ENCODE measurements around the gene TBCE.

The TBCE gene

GRCh38 chr1:235470741-235471439 is 103.7 kb downstream of the TBCE start:
- DNase-seq = no peak
- CTCF ChIA-PET = no interaction called here
- POLR2A ChIA-PET = no interaction called here
- WGBS (ENCODE audit: insufficient coverage) = 100% methylated on average over 3 of the region's 6 CpGs
- H3K27ac ChIP-seq (ENCODE audit: insufficient read depth in 1 of 2, low read depth in 1 of 2, low read length in 2 of 2, poor library complexity in 1 of 2, severe bottlenecking in 2 of 2) = no peak overlapping the region
- no peaks in the 10 kb centered on the region for H3K27me3 ChIP-seq (replicated peaks in 2 of 5; ENCODE audit: control insufficient read depth in 4 of 5, insufficient read depth in 5 of 5, low read length in 4 of 5)
- H3K4me1 ChIP-seq (ENCODE audit: control extremely low read depth in 1 of 4, control insufficient read depth in 4 of 4, insufficient read depth in 4 of 4, low read length in 3 of 4) = no peaks in the 10 kb centered on the region
- H3K9me3 ChIP-seq (ENCODE audit: control extremely low read depth in 1 of 5, control insufficient read depth in 4 of 5, insufficient read depth in 2 of 5, low read depth in 1 of 5, low read length in 4 of 5) = no peaks in the 10 kb centered on the region
- peaks cover 0 to 15% (median 3%) of the 10 kb centered on the region in 4 experiments for H3K36me3 ChIP-seq (ENCODE audit: control insufficient read depth in 4 of 4, insufficient read depth in 4 of 4, low read length in 3 of 4)
- no peak overlapping the region for H3K4me3 ChIP-seq (ENCODE audit: control insufficient read depth in 1 of 7, extremely low read depth in 1 of 7, insufficient read depth in 4 of 7, low read depth in 2 of 7, low read length in 6 of 7)

- WGBS (ENCODE audit: insufficient coverage) = 100% methylated on average over 1 of the region's 1 CpG
- ChIA-PET CTCF (no interaction called here), POLR2A (no interaction called here)
- no peaks in the 10 kb centered on the region for H3K27me3 ChIP-seq (replicated peaks in 2 of 5; ENCODE audit: control insufficient read depth in 4 of 5, insufficient read depth in 5 of 5, low read length in 4 of 5)
- no peaks in the 10 kb centered on the region for H3K9me3 ChIP-seq (ENCODE audit: control extremely low read depth in 1 of 5, control insufficient read depth in 4 of 5, insufficient read depth in 2 of 5, low read depth in 1 of 5, low read length in 4 of 5)
- no peaks in the 10 kb centered on the region for H3K4me1 ChIP-seq (ENCODE audit: control extremely low read depth in 1 of 4, control insufficient read depth in 4 of 4, insufficient read depth in 4 of 4, low read length in 3 of 4)
- no peak for DNase-seq
- H3K27ac ChIP-seq (ENCODE audit: insufficient read depth in 1 of 2, low read depth in 1 of 2, low read length in 2 of 2, poor library complexity in 1 of 2, severe bottlenecking in 2 of 2) = no peak overlapping the region
- no peak overlapping the region for H3K4me3 ChIP-seq (ENCODE audit: control insufficient read depth in 1 of 7, extremely low read depth in 1 of 7, insufficient read depth in 4 of 7, low read depth in 2 of 7, low read length in 6 of 7)
- H3K36me3 ChIP-seq (ENCODE audit: control insufficient read depth in 4 of 4, insufficient read depth in 4 of 4, low read length in 3 of 4) = peaks cover 3 to 27% (median 7%) of the 10 kb centered on the region in 4 experiments
These were observed 106.6 kb downstream of the TBCE start for GRCh38 chr1:235473806-235474205.

- no peak for DNase-seq
- H3K27me3 ChIP-seq (replicated peaks in 2 of 5; ENCODE audit: control insufficient read depth in 4 of 5, insufficient read depth in 5 of 5, low read length in 4 of 5) = no peaks in the 10 kb centered on the region
- no peaks in the 10 kb centered on the region for H3K4me1 ChIP-seq (ENCODE audit: control extremely low read depth in 1 of 4, control insufficient read depth in 4 of 4, insufficient read depth in 4 of 4, low read length in 3 of 4)
- WGBS (ENCODE audit: insufficient coverage) = 100% methylated on average over 3 of the region's 5 CpGs
- ChIA-PET POLR2A (no interaction called here), CTCF (no interaction called here)
- H3K27ac ChIP-seq (ENCODE audit: insufficient read depth in 1 of 2, low read depth in 1 of 2, low read length in 2 of 2, poor library complexity in 1 of 2, severe bottlenecking in 2 of 2) = no peak overlapping the region
- H3K4me3 ChIP-seq (ENCODE audit: control insufficient read depth in 1 of 7, extremely low read depth in 1 of 7, insufficient read depth in 4 of 7, low read depth in 2 of 7, low read length in 6 of 7) = no peak overlapping the region
- H3K36me3 ChIP-seq (ENCODE audit: control insufficient read depth in 4 of 4, insufficient read depth in 4 of 4, low read length in 3 of 4) = peaks cover 15 to 46% (median 34%) of the 10 kb centered on the region in 4 experiments
- H3K9me3 ChIP-seq (ENCODE audit: control extremely low read depth in 1 of 5, control insufficient read depth in 4 of 5, insufficient read depth in 2 of 5, low read depth in 1 of 5, low read length in 4 of 5) = peaks cover 0 to 17% (median 5%) of the 10 kb centered on the region in 5 experiments
These were observed 115.9 kb downstream of the TBCE start for GRCh38 chr1:235483090-235483489.

- DNase-seq = no peak
- Histone ChIP-seq H3K4me3 (ENCODE audit: control insufficient read depth in 1 of 7, extremely low read depth in 1 of 7, insufficient read depth in 4 of 7, low read depth in 2 of 7, low read length in 6 of 7) (no peak overlapping the region), H3K9me3 (ENCODE audit: control extremely low read depth in 1 of 5, control insufficient read depth in 4 of 5, insufficient read depth in 2 of 5, low read depth in 1 of 5, low read length in 4 of 5) (peaks cover 0 to 17% (median 5%) of the 10 kb centered on the region in 5 experiments), H3K27ac (ENCODE audit: insufficient read depth in 1 of 2, low read depth in 1 of 2, low read length in 2 of 2, poor library complexity in 1 of 2, severe bottlenecking in 2 of 2) (no peak overlapping the region), H3K36me3 (ENCODE audit: control insufficient read depth in 4 of 4, insufficient read depth in 4 of 4, low read length in 3 of 4) (peaks cover 14 to 31% (median 23%) of the 10 kb centered on the region in 4 experiments), H3K4me1 (ENCODE audit: control extremely low read depth in 1 of 4, control insufficient read depth in 4 of 4, insufficient read depth in 4 of 4, low read length in 3 of 4) (no peaks in the 10 kb centered on the region), H3K27me3 (replicated peaks in 2 of 5; ENCODE audit: control insufficient read depth in 4 of 5, insufficient read depth in 5 of 5, low read length in 4 of 5) (no peaks in the 10 kb centered on the region)
- POLR2A ChIA-PET = interaction anchor here (0.7 kb wide), 1 partner anchor 882 kb away, joined by 3 read pairs; no protein-coding TSS in a partner anchor
- CTCF ChIA-PET = no interaction called here
- 100% methylated on average over 1 of the region's 2 CpGs for WGBS (ENCODE audit: insufficient coverage)
These were observed 118.3 kb downstream of the TBCE start for GRCh38 chr1:235485558-235485957.

- H3K27me3 ChIP-seq (replicated peaks in 2 of 5; ENCODE audit: control insufficient read depth in 4 of 5, insufficient read depth in 5 of 5, low read length in 4 of 5) = no peaks in the 10 kb centered on the region
- peaks cover 13 to 28% (median 22%) of the 10 kb centered on the region in 4 experiments for H3K36me3 ChIP-seq (ENCODE audit: control insufficient read depth in 4 of 4, insufficient read depth in 4 of 4, low read length in 3 of 4)
- H3K4me1 ChIP-seq (ENCODE audit: control extremely low read depth in 1 of 4, control insufficient read depth in 4 of 4, insufficient read depth in 4 of 4, low read length in 3 of 4) = no peaks in the 10 kb centered on the region
- ChIA-PET POLR2A (no interaction called here), CTCF (no interaction called here)
- H3K4me3 ChIP-seq (ENCODE audit: control insufficient read depth in 1 of 7, extremely low read depth in 1 of 7, insufficient read depth in 4 of 7, low read depth in 2 of 7, low read length in 6 of 7) = no peak overlapping the region
- H3K27ac ChIP-seq (ENCODE audit: insufficient read depth in 1 of 2, low read depth in 1 of 2, low read length in 2 of 2, poor library complexity in 1 of 2, severe bottlenecking in 2 of 2) = no peak overlapping the region
- DNase-seq = no peak
- 100% methylated on average over 2 of the region's 5 CpGs for WGBS (ENCODE audit: insufficient coverage)
- peaks cover 0 to 17% (median 5%) of the 10 kb centered on the region in 5 experiments for H3K9me3 ChIP-seq (ENCODE audit: control extremely low read depth in 1 of 5, control insufficient read depth in 4 of 5, insufficient read depth in 2 of 5, low read depth in 1 of 5, low read length in 4 of 5)
These were observed 119.1 kb downstream of the TBCE start for GRCh38 chr1:235486321-235486720.

- CTCF ChIA-PET = no interaction called here
- Histone ChIP-seq H3K27ac (ENCODE audit: insufficient read depth in 1 of 2, low read depth in 1 of 2, low read length in 2 of 2, poor library complexity in 1 of 2, severe bottlenecking in 2 of 2) (no peak overlapping the region), H3K36me3 (ENCODE audit: control insufficient read depth in 4 of 4, insufficient read depth in 4 of 4, low read length in 3 of 4) (peaks cover 15 to 31% (median 18%) of the 10 kb centered on the region in 4 experiments), H3K9me3 (ENCODE audit: control extremely low read depth in 1 of 5, control insufficient read depth in 4 of 5, insufficient read depth in 2 of 5, low read depth in 1 of 5, low read length in 4 of 5) (no peaks in the 10 kb centered on the region), H3K4me1 (ENCODE audit: control extremely low read depth in 1 of 4, control insufficient read depth in 4 of 4, insufficient read depth in 4 of 4, low read length in 3 of 4) (no peaks in the 10 kb centered on the region), H3K4me3 (ENCODE audit: control insufficient read depth in 1 of 7, extremely low read depth in 1 of 7, insufficient read depth in 4 of 7, low read depth in 2 of 7, low read length in 6 of 7) (no peak overlapping the region), H3K27me3 (replicated peaks in 2 of 5; ENCODE audit: control insufficient read depth in 4 of 5, insufficient read depth in 5 of 5, low read length in 4 of 5) (no peaks in the 10 kb centered on the region)
- DNase-seq = no peak
- POLR2A ChIA-PET = no interaction called here
- WGBS (ENCODE audit: insufficient coverage) = 100% methylated on average over 1 of the region's 3 CpGs
These were observed 124.4 kb downstream of the TBCE start for GRCh38 chr1:235491644-235492043.

GRCh38 chr1:235494531-235494930 is 127.3 kb downstream of the TBCE start:
- Histone ChIP-seq H3K4me1 (ENCODE audit: control extremely low read depth in 1 of 4, control insufficient read depth in 4 of 4, insufficient read depth in 4 of 4, low read length in 3 of 4) (no peaks in the 10 kb centered on the region), H3K9me3 (ENCODE audit: control extremely low read depth in 1 of 5, control insufficient read depth in 4 of 5, insufficient read depth in 2 of 5, low read depth in 1 of 5, low read length in 4 of 5) (no peaks in the 10 kb centered on the region), H3K36me3 (ENCODE audit: control insufficient read depth in 4 of 4, insufficient read depth in 4 of 4, low read length in 3 of 4) (peaks cover 10 to 27% (median 14%) of the 10 kb centered on the region in 4 experiments), H3K27me3 (replicated peaks in 2 of 5; ENCODE audit: control insufficient read depth in 4 of 5, insufficient read depth in 5 of 5, low read length in 4 of 5) (no peaks in the 10 kb centered on the region), H3K4me3 (ENCODE audit: control insufficient read depth in 1 of 7, extremely low read depth in 1 of 7, insufficient read depth in 4 of 7, low read depth in 2 of 7, low read length in 6 of 7) (no peak overlapping the region), H3K27ac (ENCODE audit: insufficient read depth in 1 of 2, low read depth in 1 of 2, low read length in 2 of 2, poor library complexity in 1 of 2, severe bottlenecking in 2 of 2) (no peak overlapping the region)
- ChIA-PET CTCF (interaction anchor here (0.6 to 1.6 kb wide), 2 partner anchors 22 to 369 kb away, joined by 3 to 4 read pairs; no protein-coding TSS in a partner anchor), POLR2A (no interaction called here)
- DNase-seq = no peak
- WGBS (ENCODE audit: insufficient coverage) = 96% methylated on average over 4 of the region's 9 CpGs
